Lower lobe of right lung (tissue), 2 donors: ENCODE measurements around the gene DYNC1I1. TPM values are rescaled to one million over a fixed set of nuclear protein-coding genes. Genes with fewer than 3 reads are reported as not detected.

ENCODE experiments used
- ATAC-seq, 2 donors: fragments of 200-7000 bp; cut with Tn5 transposase; one replicate each; pipeline ENCODE4 v1.9.1; 2020 to 2022; ENCODE audit warnings: mild to moderate bottlenecking in 2 of 2, moderate library complexity in 2 of 2
- DNase-seq: peaks from one replicate; pipeline ENCODE4 v3.0.0-alpha.2; 2020
- H3K27ac ChIP-seq: fragments of 200-600 bp; one replicate; pipeline ENCODE4 v1.8.0; 2022
- H3K27me3 ChIP-seq: fragments of 200-600 bp; one replicate; pipeline ENCODE4 v1.8.0; 2022; ENCODE audit warnings: low read depth
- H3K36me3 ChIP-seq: fragments of 200-600 bp; one replicate; pipeline ENCODE4 v1.8.0; 2022; ENCODE audit warnings: mild to moderate bottlenecking
- H3K4me1 ChIP-seq: fragments of 200-600 bp; one replicate; pipeline ENCODE4 v1.8.0; 2022
- H3K4me3 ChIP-seq: fragments of 200-600 bp; one replicate; pipeline ENCODE4 v1.8.0; 2022; ENCODE audit warnings: mild to moderate bottlenecking
- H3K9me3 ChIP-seq: fragments of 200-600 bp; one replicate; pipeline ENCODE4 v1.8.0; 2022
- intact Hi-C: fragments of 100-400 bp; cut with DNase I; formaldehyde crosslinking; loops from one replicate; pipeline ENCODE4 v1.11.0; 2022
- total RNA-seq: library from RNA; stranded (reverse); fragmentation: NEBNext Ultra II Directional; extraction: Animal tissue kit (Norgen Biotek cat#: 25700); gene quantifications from one replicate; pipeline ENCODE4 v1.2.1, GENCODE V29; 2021
- TF ChIP-seq, protein P1 (sequence below): fragments of 200-600 bp; IDR thresholded peaks from one replicate; pipeline ENCODE4 v1.8.0; 2022; ENCODE audit warnings: antibody characterized with exemption, mild to moderate bottlenecking
- donor health status: DM: no; HTN: yes; CAD: no; lungs with severe emphysema.

Gene DYNC1I1
- total RNA-seq, 1 donor from 2014 or later, result 1.3 TPM

DNA sequence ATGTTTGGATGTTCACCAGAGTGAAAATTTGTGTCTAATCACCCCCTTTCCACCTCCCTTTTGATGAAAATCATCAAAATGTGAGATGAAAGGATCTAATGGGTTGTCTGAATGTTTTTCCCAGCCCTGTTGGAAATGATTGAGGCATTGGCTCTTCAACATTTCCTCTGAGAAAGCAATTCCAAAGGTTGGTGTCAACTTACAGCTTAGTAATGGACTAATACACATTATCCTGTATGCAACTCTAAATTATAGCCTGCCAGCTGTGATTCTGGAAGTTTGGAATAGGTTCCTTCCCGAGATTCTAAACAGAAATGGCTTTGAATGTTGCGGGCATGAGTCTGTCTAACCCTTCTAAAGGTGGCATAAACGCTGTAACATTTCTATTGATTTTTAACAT, 152.9 kb downstream of the DYNC1I1 start:
- DNase-seq (no peak), ATAC-seq (no peak)
- H3K27ac ChIP-seq, result no peak overlapping the region
- H3K4me3 ChIP-seq, result no peak overlapping the region
- TF ChIP-seq, protein P1, sequence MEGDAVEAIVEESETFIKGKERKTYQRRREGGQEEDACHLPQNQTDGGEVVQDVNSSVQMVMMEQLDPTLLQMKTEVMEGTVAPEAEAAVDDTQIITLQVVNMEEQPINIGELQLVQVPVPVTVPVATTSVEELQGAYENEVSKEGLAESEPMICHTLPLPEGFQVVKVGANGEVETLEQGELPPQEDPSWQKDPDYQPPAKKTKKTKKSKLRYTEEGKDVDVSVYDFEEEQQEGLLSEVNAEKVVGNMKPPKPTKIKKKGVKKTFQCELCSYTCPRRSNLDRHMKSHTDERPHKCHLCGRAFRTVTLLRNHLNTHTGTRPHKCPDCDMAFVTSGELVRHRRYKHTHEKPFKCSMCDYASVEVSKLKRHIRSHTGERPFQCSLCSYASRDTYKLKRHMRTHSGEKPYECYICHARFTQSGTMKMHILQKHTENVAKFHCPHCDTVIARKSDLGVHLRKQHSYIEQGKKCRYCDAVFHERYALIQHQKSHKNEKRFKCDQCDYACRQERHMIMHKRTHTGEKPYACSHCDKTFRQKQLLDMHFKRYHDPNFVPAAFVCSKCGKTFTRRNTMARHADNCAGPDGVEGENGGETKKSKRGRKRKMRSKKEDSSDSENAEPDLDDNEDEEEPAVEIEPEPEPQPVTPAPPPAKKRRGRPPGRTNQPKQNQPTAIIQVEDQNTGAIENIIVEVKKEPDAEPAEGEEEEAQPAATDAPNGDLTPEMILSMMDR, result no peak
- no peaks in the 10 kb centered on the region for H3K27me3 ChIP-seq
- no peaks in the 10 kb centered on the region for H3K36me3 ChIP-seq
- H3K4me1 ChIP-seq, result no peaks in the 10 kb centered on the region
- H3K9me3 ChIP-seq, result no peaks in the 10 kb centered on the region
- intact Hi-C loops, result no loop called here

DNA sequence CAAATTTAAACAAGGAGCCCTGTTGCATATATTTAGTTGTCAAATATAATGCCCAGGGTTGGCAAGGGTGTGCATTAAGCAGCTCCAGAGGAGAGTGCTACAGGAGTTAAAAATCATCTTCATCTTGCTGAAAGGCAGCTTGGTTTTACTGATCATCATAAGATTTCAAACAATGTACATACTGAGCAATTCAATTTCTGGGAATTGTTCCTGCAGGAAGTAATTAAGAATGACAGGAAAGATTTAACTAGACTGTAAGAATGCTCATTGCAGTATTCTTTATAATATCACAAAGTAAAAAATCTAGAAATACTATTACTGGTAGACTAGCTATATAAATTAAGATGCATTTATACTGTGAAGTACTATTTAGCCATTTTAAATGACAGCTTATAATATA, 153.6 kb downstream of the DYNC1I1 start:
- Histone ChIP-seq H3K36me3 (no peaks in the 10 kb centered on the region), H3K9me3 (no peaks in the 10 kb centered on the region), H3K27me3 (no peaks in the 10 kb centered on the region), H3K4me3 (no peak overlapping the region), H3K4me1 (no peaks in the 10 kb centered on the region), H3K27ac (no peak overlapping the region)
- DNase-seq (no peak), ATAC-seq (no peak)
- intact Hi-C loops, result no loop called here
- TF ChIP-seq, protein P1, result no peak

DNA sequence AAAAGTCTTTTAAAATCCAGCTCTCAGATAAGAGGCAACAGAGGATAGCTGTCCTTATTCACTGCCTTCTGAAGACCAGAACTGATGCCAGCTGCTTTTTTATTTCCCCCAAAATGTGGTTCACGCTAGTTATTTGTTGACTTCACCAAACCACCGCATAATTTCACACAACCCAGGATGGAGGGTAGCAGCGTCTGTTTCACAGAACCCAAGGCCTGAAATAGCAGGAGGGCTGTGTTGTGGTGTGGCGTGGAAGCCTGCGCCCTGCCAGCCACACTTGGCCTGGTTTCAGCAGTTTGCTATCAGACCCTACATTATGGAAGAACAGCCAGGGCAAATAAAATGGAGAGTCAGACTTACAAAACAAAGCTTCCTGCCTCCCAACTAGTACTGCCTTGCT, 155.4 kb downstream of the DYNC1I1 start:
- TF ChIP-seq, protein P1, result no peak
- Histone ChIP-seq H3K4me1 (no peaks in the 10 kb centered on the region), H3K9me3 (no peaks in the 10 kb centered on the region), H3K4me3 (no peak overlapping the region), H3K27me3 (no peaks in the 10 kb centered on the region), H3K36me3 (no peaks in the 10 kb centered on the region), H3K27ac (no peak overlapping the region)
- ATAC-seq (no peak), DNase-seq (no peak)
- intact Hi-C loops, result no loop called here

DNA sequence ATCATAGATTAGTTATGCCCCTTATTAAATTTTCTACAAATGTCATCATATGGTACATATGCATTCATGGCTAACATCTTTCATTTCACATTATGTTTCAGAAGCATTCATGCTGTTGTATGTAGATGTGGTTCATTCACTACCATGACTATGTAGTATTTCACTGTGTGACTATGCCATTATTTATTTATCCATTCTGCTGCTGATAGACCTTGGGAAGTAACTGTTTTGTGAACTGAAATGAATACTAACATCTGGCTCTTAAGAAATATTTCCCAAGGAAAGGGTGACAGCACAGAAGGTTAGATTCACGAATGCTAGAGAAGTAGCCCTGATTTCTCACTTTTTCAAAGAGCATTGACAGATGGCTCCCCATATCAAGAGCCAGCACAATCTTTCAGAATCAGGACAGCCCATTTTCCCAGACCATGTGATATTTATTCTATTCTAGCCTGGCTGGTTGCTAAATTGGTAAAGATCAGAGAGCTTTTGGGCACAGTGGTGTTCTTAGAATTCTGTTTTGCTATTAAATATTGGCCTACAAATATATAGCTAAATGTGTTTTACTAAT, 157.4 kb downstream of the DYNC1I1 start:
- no peaks in the 10 kb centered on the region for H3K27me3 ChIP-seq
- no peak overlapping the region for H3K4me3 ChIP-seq
- DNase-seq (no peak), ATAC-seq (no peak)
- H3K9me3 ChIP-seq, result no peaks in the 10 kb centered on the region
- H3K36me3 ChIP-seq, result no peaks in the 10 kb centered on the region
- intact Hi-C loops, result no loop called here
- no peaks in the 10 kb centered on the region for H3K4me1 ChIP-seq
- TF ChIP-seq, protein P1, result no peak
- H3K27ac ChIP-seq, result no peak overlapping the region

DNA sequence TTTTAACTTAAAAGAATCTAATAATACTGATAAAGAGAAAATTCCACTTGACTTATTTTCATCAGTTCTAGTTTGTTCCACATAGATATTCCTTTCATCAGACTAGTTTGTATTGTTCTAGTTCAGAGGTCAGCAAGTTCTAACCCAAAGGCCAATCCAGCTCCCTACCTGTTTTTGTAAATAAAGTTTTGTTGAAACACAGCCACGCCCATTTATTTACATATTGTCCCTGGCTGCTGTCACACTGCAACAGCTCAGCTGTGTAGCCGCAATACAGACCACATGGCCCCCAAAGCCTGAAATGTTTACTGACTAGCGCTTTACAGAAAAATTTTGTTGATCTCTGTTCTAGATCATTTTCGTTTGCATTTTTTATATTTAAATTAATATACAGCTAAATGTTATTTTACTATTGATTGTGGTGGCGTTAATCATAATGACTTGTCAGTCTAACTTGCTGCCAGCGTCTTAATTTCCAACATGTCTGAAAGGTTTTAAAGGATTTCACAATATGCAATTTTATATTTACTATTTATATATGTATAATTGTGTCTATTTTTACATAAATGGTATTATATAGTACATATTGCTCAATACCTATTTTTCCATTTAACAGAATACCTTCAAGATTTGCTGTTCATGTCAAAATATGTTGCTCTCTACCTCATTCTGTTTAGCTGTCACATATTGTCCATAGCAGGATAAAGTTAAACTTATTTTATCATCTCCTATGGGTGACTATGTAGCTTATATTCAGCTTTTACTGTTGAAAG, 159.3 kb downstream of the DYNC1I1 start:
- no peak for ATAC-seq
- H3K27me3 ChIP-seq, result no peaks in the 10 kb centered on the region
- H3K27ac ChIP-seq, result no peak overlapping the region
- H3K4me1 ChIP-seq, result no peaks in the 10 kb centered on the region
- no peak overlapping the region for H3K4me3 ChIP-seq
- no peaks in the 10 kb centered on the region for H3K36me3 ChIP-seq
- intact Hi-C loops, result no loop called here
- no peaks in the 10 kb centered on the region for H3K9me3 ChIP-seq
- TF ChIP-seq, protein P1, result no peak
- no peak for DNase-seq
